ENCODE measurements around the gene KIAA1328. TPM values are rescaled to one million over a fixed set of nuclear protein-coding genes. Genes with fewer than 3 reads are reported as not detected.

KIAA1328 gene
- total and polyA plus RNA-seq, 5 donors: 2.6 to 9.7 (median 7.5) TPM

DNA sequence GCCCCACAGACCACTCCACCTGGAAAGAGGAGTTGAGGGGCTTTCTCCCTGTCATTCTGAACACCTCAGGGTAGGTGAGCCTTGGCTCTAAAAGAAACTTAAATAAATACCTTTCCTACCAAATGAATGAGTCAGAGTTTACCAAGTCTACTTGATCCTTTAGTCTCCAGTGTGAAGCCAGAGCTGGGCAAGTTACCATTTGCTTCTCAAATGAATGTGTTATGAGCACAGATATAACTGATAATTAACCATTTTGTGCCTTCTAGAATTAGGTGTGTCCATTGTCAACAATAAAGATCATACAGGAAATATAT is 347.7 kb downstream of the KIAA1328 start:
- no peaks in the 10 kb centered on the region for H3K4me1 ChIP-seq (ENCODE audit: control insufficient read depth, insufficient read depth, low read length)
- ATAC-seq (no peak), DNase-seq (no peak)
- no peak overlapping the region for H3K4me3 ChIP-seq (ENCODE audit: low read length)
- intact Hi-C loops (cut with DNase I): no loop called here
- H3K9me3 ChIP-seq (ENCODE audit: control insufficient read depth, low read length): no peaks in the 10 kb centered on the region
- no peak overlapping the region for H3K27ac ChIP-seq (ENCODE audit: low read length)
- H3K27me3 ChIP-seq (ENCODE audit: control insufficient read depth, insufficient read depth): no peaks in the 10 kb centered on the region

DNA sequence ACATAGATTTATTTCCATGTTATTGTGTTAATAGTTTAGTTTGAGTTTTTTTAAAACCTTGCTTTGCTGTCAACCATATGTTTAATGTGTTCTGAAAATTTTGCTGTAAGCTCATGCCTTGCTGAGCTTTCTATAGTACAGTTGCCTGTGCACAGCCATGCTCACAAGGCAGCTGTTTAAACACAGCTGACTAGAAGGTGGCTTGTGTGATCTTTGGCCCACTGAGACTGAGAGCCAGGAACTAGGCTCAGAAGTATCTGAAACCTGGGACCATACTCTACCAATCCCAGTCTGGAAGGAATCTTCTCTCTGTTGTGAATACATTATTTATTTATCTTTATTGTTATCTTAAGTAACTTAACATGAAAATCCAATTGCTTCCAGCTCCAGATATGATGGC is 350.5 kb downstream of the KIAA1328 start:
- H3K4me1 ChIP-seq (ENCODE audit: control insufficient read depth, insufficient read depth, low read length): peaks cover 1% of the 10 kb centered on the region

DNA sequence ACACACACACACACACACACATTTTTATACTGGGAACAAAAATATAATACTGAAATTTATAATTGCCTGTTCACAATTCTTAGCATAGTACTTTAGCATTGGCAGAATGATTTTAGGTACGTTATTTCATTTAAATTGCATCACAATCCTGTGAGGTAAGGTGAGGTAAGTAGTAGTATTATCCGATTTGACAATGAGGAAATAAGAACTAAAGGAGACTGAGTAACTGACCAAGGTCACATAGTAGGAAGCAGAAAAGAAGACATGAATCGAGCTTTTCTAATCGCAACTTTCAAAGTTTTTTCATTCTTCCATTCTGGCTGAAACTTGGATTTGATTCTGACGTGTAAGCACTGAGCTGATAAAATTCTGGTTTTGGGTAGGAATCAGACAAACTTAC is 351.2 kb downstream of the KIAA1328 start:
- 86% methylated on average over 5 of the region's 5 CpGs for WGBS
- intact Hi-C loops (cut with DNase I): no loop called here
- no peak overlapping the region for H3K4me3 ChIP-seq (ENCODE audit: low read length)
- no peaks in the 10 kb centered on the region for H3K27me3 ChIP-seq (ENCODE audit: control insufficient read depth, insufficient read depth)
- no peaks in the 10 kb centered on the region for H3K9me3 ChIP-seq (ENCODE audit: control insufficient read depth, low read length)
- ATAC-seq (no peak), DNase-seq (no peak)
- peaks cover 1% of the 10 kb centered on the region for H3K4me1 ChIP-seq (ENCODE audit: control insufficient read depth, insufficient read depth, low read length)
- H3K27ac ChIP-seq (ENCODE audit: low read length): no peak overlapping the region

More for the DNA sequence above, 350.5 kb downstream of the KIAA1328 start:
- ATAC-seq (no peak), DNase-seq (no peak)
- H3K27me3 ChIP-seq (ENCODE audit: control insufficient read depth, insufficient read depth): no peaks in the 10 kb centered on the region
- no peak overlapping the region for H3K27ac ChIP-seq (ENCODE audit: low read length)
- intact Hi-C loops (cut with DNase I): no loop called here
- no peak overlapping the region for H3K4me3 ChIP-seq (ENCODE audit: low read length)
- no peaks in the 10 kb centered on the region for H3K9me3 ChIP-seq (ENCODE audit: control insufficient read depth, low read length)

DNA sequence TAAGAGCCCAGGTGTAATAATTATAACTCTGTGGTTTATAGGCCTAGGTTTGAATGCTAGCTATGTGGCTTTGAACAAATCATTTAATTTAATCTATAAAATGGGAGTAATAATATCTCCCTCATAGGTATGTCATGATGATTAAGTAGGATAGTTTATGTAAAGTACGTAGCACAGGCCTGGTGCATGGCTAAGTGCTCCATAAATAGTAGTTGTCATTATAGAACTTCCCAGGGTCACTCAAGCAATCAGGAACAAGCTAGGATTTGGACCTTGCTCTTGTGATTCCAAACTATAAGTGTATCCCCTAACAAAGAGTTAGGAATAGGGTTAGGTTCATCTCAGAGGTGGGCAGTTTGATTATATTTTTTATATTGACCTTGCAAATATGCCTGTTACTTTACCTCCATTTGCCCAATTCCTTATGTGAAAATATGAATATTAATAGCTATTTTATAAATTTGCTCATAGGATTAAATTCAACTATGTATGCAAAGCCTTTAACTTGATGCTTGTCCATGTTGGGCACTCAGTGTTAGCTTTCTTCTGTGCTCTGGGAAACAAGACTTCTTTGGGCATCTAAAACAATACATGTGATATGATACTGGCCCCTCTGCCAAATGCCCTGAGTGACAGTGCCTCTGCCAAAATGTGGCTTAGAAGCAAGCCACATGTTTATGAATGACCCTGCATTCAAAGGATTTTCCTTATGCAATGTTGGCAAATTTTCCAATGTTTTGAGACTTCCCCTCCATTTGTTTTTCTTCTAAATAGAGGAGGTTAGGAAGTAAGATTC is 353.6 kb downstream of the KIAA1328 start:
- H3K4me1 ChIP-seq (ENCODE audit: control insufficient read depth, insufficient read depth, low read length): peaks cover 1% of the 10 kb centered on the region
- DNase-seq (no peak), ATAC-seq (no peak)
- H3K27ac ChIP-seq (ENCODE audit: low read length): no peak overlapping the region
- no peak overlapping the region for H3K4me3 ChIP-seq (ENCODE audit: low read length)
- H3K9me3 ChIP-seq (ENCODE audit: control insufficient read depth, low read length): no peaks in the 10 kb centered on the region
- intact Hi-C loops (cut with DNase I): no loop called here
- WGBS: 87% methylated on average over 1 of the region's 1 CpG
- no peaks in the 10 kb centered on the region for H3K27me3 ChIP-seq (ENCODE audit: control insufficient read depth, insufficient read depth)

DNA sequence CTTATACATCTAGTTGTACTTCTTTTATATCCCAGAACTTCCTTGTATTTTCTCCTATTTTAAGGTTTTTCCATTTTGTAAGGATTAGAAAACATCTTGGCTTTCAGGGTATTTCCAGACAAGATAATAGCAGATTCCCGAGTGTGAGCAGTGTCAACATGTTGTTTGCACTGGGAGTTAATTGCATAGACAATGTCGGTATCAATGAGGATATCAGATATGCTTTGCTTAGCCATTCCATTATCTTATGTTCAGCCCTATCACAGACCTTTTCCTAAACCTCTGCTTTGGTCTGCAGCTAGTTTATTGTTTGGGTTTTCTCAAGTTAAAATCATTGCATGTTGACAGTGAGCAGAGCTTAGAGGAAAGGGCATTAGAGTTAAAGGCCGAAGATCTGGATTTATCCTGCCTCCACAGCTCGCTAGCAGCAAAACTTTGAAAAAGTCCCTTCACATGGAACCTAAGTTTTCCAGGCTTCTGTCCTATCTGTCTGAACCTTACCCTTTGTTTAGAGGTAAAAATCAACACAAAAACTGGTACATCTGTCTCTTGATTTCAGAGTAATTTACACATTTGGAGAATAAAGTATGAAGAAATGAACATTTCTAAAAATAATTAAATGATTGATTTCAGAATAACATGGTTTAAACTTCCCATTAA is 355.4 kb downstream of the KIAA1328 start:
- peaks cover 1% of the 10 kb centered on the region for H3K4me1 ChIP-seq (ENCODE audit: control insufficient read depth, insufficient read depth, low read length)
- DNase-seq: no peak
- WGBS: 62% methylated on average over 4 of the region's 4 CpGs
- no peaks in the 10 kb centered on the region for H3K27me3 ChIP-seq (ENCODE audit: control insufficient read depth, insufficient read depth)
- no peak for ATAC-seq
- no peak overlapping the region for H3K4me3 ChIP-seq (ENCODE audit: low read length)
- intact Hi-C loops (cut with DNase I): no loop called here
- no peak overlapping the region for H3K27ac ChIP-seq (ENCODE audit: low read length)
- H3K9me3 ChIP-seq (ENCODE audit: control insufficient read depth, low read length): no peaks in the 10 kb centered on the region

DNA sequence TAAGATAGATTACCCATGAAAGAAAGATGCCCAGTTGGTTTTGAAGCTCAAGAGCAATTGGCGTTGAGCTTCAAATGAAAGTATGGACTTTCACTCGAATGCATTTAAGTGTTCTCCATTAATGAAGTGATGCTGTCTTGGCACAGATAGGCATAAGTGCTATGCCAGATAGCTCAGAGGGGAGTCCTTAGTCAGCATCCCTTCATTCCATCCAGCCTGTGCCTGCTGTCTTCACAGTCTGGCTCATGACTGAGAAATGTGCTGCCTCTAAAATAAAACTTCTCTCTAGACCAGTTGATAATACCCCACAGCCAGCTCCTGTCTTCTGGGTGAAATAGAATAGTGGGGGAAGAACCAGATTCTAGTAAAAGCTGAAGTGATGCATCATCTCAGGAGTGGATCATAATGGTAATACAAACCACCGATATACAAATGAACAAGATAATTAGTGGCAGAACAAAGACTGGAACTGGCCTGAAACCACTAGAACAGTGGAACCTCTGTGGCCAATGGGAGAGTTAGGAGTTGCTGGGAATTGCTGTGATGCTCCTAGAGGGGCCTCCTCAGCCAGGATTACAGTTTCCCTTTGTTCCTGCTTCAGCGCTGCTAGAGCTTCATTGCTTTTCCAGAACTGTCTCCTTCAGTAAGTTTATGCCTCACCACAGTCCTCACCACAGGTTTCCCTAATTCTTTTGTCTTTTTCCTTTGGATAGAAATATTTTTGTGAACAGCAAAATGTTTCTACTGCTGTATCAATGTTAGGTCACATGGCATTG is 359.3 kb downstream of the KIAA1328 start:
- no peak for ATAC-seq
- intact Hi-C loops (cut with DNase I): no loop called here
- H3K9me3 ChIP-seq (ENCODE audit: control insufficient read depth, low read length): no peaks in the 10 kb centered on the region
- WGBS: 94% methylated on average over 4 of the region's 4 CpGs
- no peak overlapping the region for H3K27ac ChIP-seq (ENCODE audit: low read length)
- H3K4me1 ChIP-seq (ENCODE audit: control insufficient read depth, insufficient read depth, low read length): no peaks in the 10 kb centered on the region
- no peak for DNase-seq
- no peak overlapping the region for H3K4me3 ChIP-seq (ENCODE audit: low read length)
- H3K27me3 ChIP-seq (ENCODE audit: control insufficient read depth, insufficient read depth): no peaks in the 10 kb centered on the region

DNA sequence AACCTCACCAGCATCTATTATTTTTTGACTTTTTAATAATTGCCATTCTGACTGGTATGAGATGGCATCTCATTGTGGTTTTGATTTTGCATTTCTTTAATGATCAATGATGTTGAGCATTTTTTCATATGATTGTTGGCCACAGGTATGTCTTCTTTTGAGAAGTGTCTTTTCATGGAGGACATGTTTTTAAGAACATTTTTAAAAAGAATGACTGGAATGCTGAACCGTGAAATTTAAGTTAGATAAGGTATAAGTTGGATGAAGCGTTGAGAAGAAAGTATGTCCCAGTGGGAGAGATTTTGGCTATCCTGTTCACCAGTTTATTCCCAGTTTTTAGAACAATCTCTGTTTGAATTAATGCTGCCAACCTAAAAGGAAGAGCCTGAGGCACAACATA is 370.8 kb downstream of the KIAA1328 start:
- DNase-seq (no peak), ATAC-seq (no peak)
- Histone ChIP-seq H3K4me1 (ENCODE audit: control insufficient read depth, insufficient read depth, low read length) (no peaks in the 10 kb centered on the region), H3K4me3 (ENCODE audit: low read length) (no peak overlapping the region), H3K9me3 (ENCODE audit: control insufficient read depth, low read length) (no peaks in the 10 kb centered on the region), H3K27me3 (ENCODE audit: control insufficient read depth, insufficient read depth) (no peaks in the 10 kb centered on the region), H3K27ac (ENCODE audit: low read length) (no peak overlapping the region)
- 75% methylated on average over 2 of the region's 2 CpGs for WGBS
- intact Hi-C loops (cut with DNase I): no loop called here

DNA sequence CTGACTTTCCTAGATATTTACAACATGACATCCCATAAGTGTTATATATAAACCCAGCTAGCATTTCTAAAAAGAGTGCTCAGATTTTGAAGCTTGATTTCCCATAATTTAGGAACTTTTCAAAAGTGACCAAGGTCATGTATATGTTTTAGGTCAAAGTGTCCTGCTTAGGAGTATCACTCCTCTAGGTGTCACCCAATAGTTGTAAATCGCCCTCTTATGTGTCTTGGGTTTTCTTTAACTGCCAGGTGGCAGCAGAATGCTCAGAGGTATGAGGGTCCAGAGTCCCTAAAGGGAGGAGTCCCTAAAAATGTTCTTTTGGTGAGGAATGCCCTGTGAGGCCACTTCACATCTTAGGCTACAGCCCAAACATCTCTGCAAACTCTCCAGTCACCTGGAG is 378.4 kb downstream of the KIAA1328 start:
- WGBS: 82% methylated on average over 1 of the region's 1 CpG
- H3K4me3 ChIP-seq (ENCODE audit: low read length): no peak overlapping the region
- DNase-seq: no peak
- no peaks in the 10 kb centered on the region for H3K27me3 ChIP-seq (ENCODE audit: control insufficient read depth, insufficient read depth)
- intact Hi-C loops (cut with DNase I): no loop called here
- no peaks in the 10 kb centered on the region for H3K4me1 ChIP-seq (ENCODE audit: control insufficient read depth, insufficient read depth, low read length)
- no peak overlapping the region for H3K27ac ChIP-seq (ENCODE audit: low read length)
- no peak for ATAC-seq
- H3K9me3 ChIP-seq (ENCODE audit: control insufficient read depth, low read length): no peaks in the 10 kb centered on the region

DNA sequence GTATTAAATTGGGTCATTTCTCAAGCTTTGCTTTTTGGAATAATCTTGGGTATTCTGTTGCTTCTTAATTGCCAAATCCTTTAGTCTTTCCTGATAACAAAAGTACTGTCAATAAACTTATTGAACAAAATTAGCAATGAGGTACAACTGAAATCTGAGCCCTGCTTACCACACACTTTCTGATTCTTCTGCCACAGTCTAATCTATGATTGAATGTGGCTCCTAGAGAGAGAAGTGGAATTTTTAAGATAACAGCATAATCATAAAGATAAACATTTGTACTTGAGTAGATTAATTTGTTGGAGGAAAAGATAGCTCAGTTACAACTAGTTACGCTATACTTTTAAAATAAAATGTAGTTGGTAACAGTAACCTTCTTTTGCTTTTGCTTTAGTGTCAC is 381.9 kb downstream of the KIAA1328 start:
- DNase-seq (no peak), ATAC-seq (no peak)
- Histone ChIP-seq H3K4me1 (ENCODE audit: control insufficient read depth, insufficient read depth, low read length) (no peaks in the 10 kb centered on the region), H3K27me3 (ENCODE audit: control insufficient read depth, insufficient read depth) (no peaks in the 10 kb centered on the region), H3K9me3 (ENCODE audit: control insufficient read depth, low read length) (no peaks in the 10 kb centered on the region), H3K4me3 (ENCODE audit: low read length) (no peak overlapping the region), H3K27ac (ENCODE audit: low read length) (no peak overlapping the region)
- 73% methylated on average over 1 of the region's 1 CpG for WGBS
- intact Hi-C loops (cut with DNase I): no loop called here

DNA sequence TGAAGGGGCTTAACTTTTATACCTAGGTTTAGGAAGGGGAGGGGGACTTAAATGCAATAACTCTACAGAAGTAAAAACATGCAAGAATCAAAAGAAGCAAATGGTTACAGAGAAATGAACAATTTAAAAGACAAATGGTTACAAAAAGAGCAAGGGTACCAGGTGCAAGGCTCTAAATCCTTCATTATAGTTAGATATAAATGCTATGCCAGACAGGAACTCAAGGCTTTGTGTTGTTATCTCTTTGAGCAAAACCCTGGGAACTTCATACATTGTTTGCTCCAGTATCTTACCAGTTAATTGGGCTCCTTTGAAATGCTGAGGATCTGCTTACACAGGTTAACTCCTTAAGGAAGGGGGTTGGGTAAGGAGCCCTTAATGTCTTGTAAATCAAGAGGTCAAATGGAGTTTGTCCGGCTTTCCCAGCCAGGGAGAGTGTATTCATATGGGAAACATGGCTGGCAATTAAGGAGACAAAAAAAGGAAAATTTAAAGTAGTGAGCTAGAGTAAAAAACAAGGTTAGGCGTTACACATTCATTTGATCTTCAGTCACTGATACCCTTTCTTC is 389.2 kb downstream of the KIAA1328 start:
- DNase-seq (no peak), ATAC-seq (no peak)
- no peaks in the 10 kb centered on the region for H3K27me3 ChIP-seq (ENCODE audit: control insufficient read depth, insufficient read depth)
- H3K4me1 ChIP-seq (ENCODE audit: control insufficient read depth, insufficient read depth, low read length): no peaks in the 10 kb centered on the region
- H3K27ac ChIP-seq (ENCODE audit: low read length): no peak overlapping the region
- 53% methylated on average over 2 of the region's 2 CpGs for WGBS
- no peaks in the 10 kb centered on the region for H3K9me3 ChIP-seq (ENCODE audit: control insufficient read depth, low read length)
- H3K4me3 ChIP-seq (ENCODE audit: low read length): no peak overlapping the region
- intact Hi-C loops (cut with DNase I): no loop called here

DNA sequence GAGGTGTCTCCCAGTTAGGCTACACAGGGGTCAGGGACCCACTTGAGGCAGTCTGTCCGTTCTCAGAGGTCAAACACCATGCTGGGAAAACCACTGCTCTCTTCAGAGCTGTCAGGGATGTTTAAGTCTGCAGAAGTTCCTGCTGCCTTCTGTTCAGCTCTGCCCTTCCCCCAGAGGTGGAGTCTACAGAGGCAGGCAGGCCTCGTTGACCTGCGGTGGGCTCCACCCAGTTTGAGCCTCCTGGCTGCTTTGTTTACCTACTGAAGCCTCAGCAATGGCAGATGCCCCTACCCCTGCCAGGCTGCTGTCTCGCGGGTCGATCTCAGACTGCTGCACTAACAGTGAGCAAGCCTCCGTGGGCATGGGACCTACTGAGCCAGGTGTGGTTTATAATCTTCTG is 390.3 kb downstream of the KIAA1328 start:
- WGBS: 67% methylated on average over 7 of the region's 7 CpGs
- intact Hi-C loops (cut with DNase I): no loop called here
- H3K9me3 ChIP-seq (ENCODE audit: control insufficient read depth, low read length): no peaks in the 10 kb centered on the region

More for the DNA sequence above, 390.3 kb downstream of the KIAA1328 start:
- H3K4me3 ChIP-seq (ENCODE audit: low read length): no peak overlapping the region
- ATAC-seq: no peak
- H3K27ac ChIP-seq (ENCODE audit: low read length): no peak overlapping the region
- no peaks in the 10 kb centered on the region for H3K4me1 ChIP-seq (ENCODE audit: control insufficient read depth, insufficient read depth, low read length)
- no peaks in the 10 kb centered on the region for H3K27me3 ChIP-seq (ENCODE audit: control insufficient read depth, insufficient read depth)
- no peak for DNase-seq
